ENCODE data around the gene MAP7. TPM values are rescaled to one million over a fixed set of nuclear protein-coding genes. Genes with fewer than 3 reads are reported as not detected.

The MAP7 gene
- polyA plus RNA-seq, 2 of the 4 experiments (the other 2 are of a cell fraction): 60.6 to 64.5 TPM

DNA sequence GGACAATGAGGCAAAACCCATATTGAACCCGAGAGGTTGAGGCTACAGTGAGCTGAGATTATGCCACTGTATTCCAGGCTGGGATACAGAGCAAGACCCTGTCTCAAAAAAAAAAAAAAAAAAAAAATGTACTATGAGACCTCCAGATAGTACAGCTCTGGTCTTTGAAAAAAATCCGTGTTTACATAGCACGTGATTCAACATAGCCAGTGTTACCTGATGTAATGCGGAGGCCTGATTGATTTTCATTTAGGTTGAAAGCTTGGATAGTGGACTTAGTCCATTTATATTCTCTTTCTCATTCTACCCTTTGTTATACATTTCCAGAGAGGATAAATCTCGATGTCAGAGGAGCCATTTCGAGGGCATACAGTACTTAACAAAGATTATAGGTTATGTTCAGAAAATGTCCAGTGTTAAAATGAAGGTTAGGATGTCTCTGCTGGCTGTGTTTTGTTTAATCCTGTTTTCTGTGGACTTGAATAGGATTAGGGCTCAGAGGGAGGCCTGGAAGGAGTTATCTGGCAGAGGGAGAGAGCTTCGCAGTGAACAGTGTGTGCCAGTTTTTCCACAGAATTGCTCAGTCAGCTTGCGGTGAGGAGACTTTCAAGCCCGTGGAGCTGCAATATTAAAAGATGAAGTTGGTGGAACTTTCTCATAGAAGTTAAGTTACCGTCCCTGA, 226.7 kb downstream of the MAP7 start:
- POLR2A ChIA-PET: interaction anchor here (0.6 kb wide), 1 partner anchor 609 kb away, joined by 4 read pairs; no protein-coding TSS in a partner anchor
- TF ChIP-seq GATA3 (IDR thresholded peaks at IDR 0.05; ENCODE audit: borderline replicate concordance): no peak
- TF ChIP-seq ELK1 (IDR thresholded peaks at IDR 0.05; ENCODE audit: low read depth, low read length): no peak
- TF ChIP-seq CHD4 (IDR thresholded peaks at IDR 0.05; ENCODE audit: borderline replicate concordance): no peak
- no peak for TF ChIP-seq RNF2 (IDR thresholded peaks at IDR 0.05; ENCODE audit: borderline replicate concordance, low read depth)
- TF ChIP-seq, protein P1, sequence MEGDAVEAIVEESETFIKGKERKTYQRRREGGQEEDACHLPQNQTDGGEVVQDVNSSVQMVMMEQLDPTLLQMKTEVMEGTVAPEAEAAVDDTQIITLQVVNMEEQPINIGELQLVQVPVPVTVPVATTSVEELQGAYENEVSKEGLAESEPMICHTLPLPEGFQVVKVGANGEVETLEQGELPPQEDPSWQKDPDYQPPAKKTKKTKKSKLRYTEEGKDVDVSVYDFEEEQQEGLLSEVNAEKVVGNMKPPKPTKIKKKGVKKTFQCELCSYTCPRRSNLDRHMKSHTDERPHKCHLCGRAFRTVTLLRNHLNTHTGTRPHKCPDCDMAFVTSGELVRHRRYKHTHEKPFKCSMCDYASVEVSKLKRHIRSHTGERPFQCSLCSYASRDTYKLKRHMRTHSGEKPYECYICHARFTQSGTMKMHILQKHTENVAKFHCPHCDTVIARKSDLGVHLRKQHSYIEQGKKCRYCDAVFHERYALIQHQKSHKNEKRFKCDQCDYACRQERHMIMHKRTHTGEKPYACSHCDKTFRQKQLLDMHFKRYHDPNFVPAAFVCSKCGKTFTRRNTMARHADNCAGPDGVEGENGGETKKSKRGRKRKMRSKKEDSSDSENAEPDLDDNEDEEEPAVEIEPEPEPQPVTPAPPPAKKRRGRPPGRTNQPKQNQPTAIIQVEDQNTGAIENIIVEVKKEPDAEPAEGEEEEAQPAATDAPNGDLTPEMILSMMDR (IDR thresholded peaks at IDR 0.05): no peak
- TF ChIP-seq CEBPB (IDR thresholded peaks at IDR 0.05): no peak
- no peak for TF ChIP-seq ZSCAN20 (CRISPR knock-in tag; IDR thresholded peaks at IDR 0.05)
- TF ChIP-seq FOSL2 (IDR thresholded peaks at IDR 0.05): no peak
- TF ChIP-seq FOSL2 (CRISPR knock-in tag; IDR thresholded peaks at IDR 0.05): no peak
- TF ChIP-seq RAD21 (conservative IDR thresholded peaks at IDR 0.05 in 1 of 2, IDR thresholded peaks at IDR 0.05 in 1 of 2): no peak
- no peak for TF ChIP-seq BHLHE40 (IDR thresholded peaks at IDR 0.05; ENCODE audit: low read depth, low read length)
- no peak for TF ChIP-seq CBX8 (IDR thresholded peaks at IDR 0.05)
- TF ChIP-seq FOXS1 (CRISPR knock-in tag; IDR thresholded peaks at IDR 0.05): no peak
- TF ChIP-seq RFX5 (IDR thresholded peaks at IDR 0.05): no peak
- TF ChIP-seq RCOR1 (IDR thresholded peaks at IDR 0.05; ENCODE audit: low read depth, low read length): no peak
- no peak for TF ChIP-seq JUNB (IDR thresholded peaks at IDR 0.05)
- no peak for TF ChIP-seq NPAS2 (CRISPR knock-in tag; IDR thresholded peaks at IDR 0.05; ENCODE audit: borderline replicate concordance)
- TF ChIP-seq NFE2L2 (conservative IDR thresholded peaks at IDR 0.05; ENCODE audit: low read length): no peak

GRCh38 chr6:136319732-136320131, 230.5 kb downstream of the MAP7 start:
- ChIA-PET CTCF (no interaction called here), POLR2A (no interaction called here)
- no peaks in the 10 kb centered on the region for H3K9me3 ChIP-seq
- TF ChIP-seq MAZ (IDR thresholded peaks at IDR 0.05; ENCODE audit: borderline replicate concordance, low read depth, low read length): no peak
- TF ChIP-seq RFX5 (IDR thresholded peaks at IDR 0.05): peak; percentile 93
- TF ChIP-seq RCOR1 (IDR thresholded peaks at IDR 0.05; ENCODE audit: low read depth, low read length): no peak
- H3K4me2 ChIP-seq: no peak overlapping the region
- ATAC-seq (no peak), DNase-seq (ENCODE audit: low read depth in 1 of 2, low spot score in 1 of 2) (no peak), FAIRE-seq (no peak)
- no peaks in the 10 kb centered on the region for H3K4me1 ChIP-seq
- H3K27ac ChIP-seq: no peak overlapping the region
- no peak overlapping the region for H3K4me3 ChIP-seq

More for the DNA sequence above, 226.7 kb downstream of the MAP7 start:
- no peaks in the 10 kb centered on the region for H3K4me1 ChIP-seq
- H3K9me3 ChIP-seq: no peaks in the 10 kb centered on the region
- no peak overlapping the region for H3K4me3 ChIP-seq
- ATAC-seq (no peak), DNase-seq (ENCODE audit: low read depth in 1 of 2, low spot score in 1 of 2) (no peak), FAIRE-seq (no peak)
- 68% methylated on average over 10 of the region's 10 CpGs for WGBS (ENCODE audit: missing lambda C conversion rate)
- no peak overlapping the region for H3K27ac ChIP-seq
- CTCF ChIA-PET: interaction anchor here (0.6 to 1.6 kb wide), 3 partner anchors 12 to 227 kb away, joined by 3 to 7 read pairs (median 4); no protein-coding TSS in a partner anchor
- no peak overlapping the region for H3K4me2 ChIP-seq

- Histone ChIP-seq H3K4me3 (no peak overlapping the region), H3K4me1 (no peaks in the 10 kb centered on the region), H3K9me3 (no peaks in the 10 kb centered on the region), H3K4me2 (no peak overlapping the region), H3K27ac (no peak overlapping the region)
- WGBS (ENCODE audit: missing lambda C conversion rate): 63% methylated on average over 4 of the region's 4 CpGs
- ATAC-seq (no peak), FAIRE-seq (no peak), DNase-seq (ENCODE audit: low read depth in 1 of 2, low spot score in 1 of 2) (no peak)
- ChIA-PET CTCF (interaction anchor here (0.9 to 3.2 kb wide), 5 partner anchors 15 to 868 kb away, joined by 3 to 10 read pairs (median 8); partner anchors contain the start of gene MAP7), POLR2A (no interaction called here)
- no peak for TF ChIP-seq RAD21 (conservative IDR thresholded peaks at IDR 0.05 in 1 of 2, IDR thresholded peaks at IDR 0.05 in 1 of 2)
- no peak for TF ChIP-seq ELK1 (IDR thresholded peaks at IDR 0.05; ENCODE audit: low read depth, low read length)
- TF ChIP-seq RNF2 (IDR thresholded peaks at IDR 0.05; ENCODE audit: borderline replicate concordance, low read depth): no peak
- no peak for TF ChIP-seq HDAC2 (IDR thresholded peaks at IDR 0.05)
- no peak for TF ChIP-seq PBX3 (IDR thresholded peaks at IDR 0.05)
- TF ChIP-seq NPAS2 (CRISPR knock-in tag; IDR thresholded peaks at IDR 0.05; ENCODE audit: borderline replicate concordance): no peak
- TF ChIP-seq HOXA7 (CRISPR knock-in tag; IDR thresholded peaks at IDR 0.05): no peak
Measured at GRCh38 chr6:136318676-136319075, 231.5 kb downstream of the MAP7 start.
